Astrocyte (in vitro differentiated cells and primary cell): ENCODE results near the gene FRY. TPM values are rescaled to one million over a fixed set of nuclear protein-coding genes. Genes with fewer than 3 reads are reported as not detected.

Source experiments
- DNase-seq: peaks from one replicate; pipeline ENCODE4 v3.0.0-alpha.2; 2010; ENCODE audit warnings: low read depth
- FAIRE-seq: peaks from 2 replicates; lab custom pipeline; 2011; peaks lifted over from hg19 to GRCh38; lab: Jason Lieb, UNC
- H2AFZ ChIP-seq: 2 replicates; pipeline ENCODE4 v1.6.0; 2012; ENCODE audit warnings: low read depth, low read length, inconsistent platforms
- H3K27ac ChIP-seq: 2 replicates; pipeline ENCODE4 v1.5.1; 2011; ENCODE audit warnings: low read depth, low read length, inconsistent platforms
- H3K27me3 ChIP-seq: 2 replicates; pipeline ENCODE4 v1.6.0; 2011; ENCODE audit warnings: low read length, inconsistent platforms; ENCODE audit not compliant: insufficient read depth
- H3K36me3 ChIP-seq: 2 replicates; pipeline ENCODE4 v1.5.1; 2011; ENCODE audit warnings: low read length, inconsistent platforms; ENCODE audit not compliant: insufficient read depth
- H3K4me1 ChIP-seq: 2 replicates; pipeline ENCODE4 v1.5.1; 2011; ENCODE audit warnings: low read length, inconsistent platforms; ENCODE audit not compliant: insufficient read depth
- H3K4me2 ChIP-seq: 2 replicates; pipeline ENCODE4 v1.6.0; 2012; ENCODE audit warnings: low read length, inconsistent platforms
- H3K4me3 ChIP-seq: 2 replicates; pipeline ENCODE4 v1.5.1; 2011; ENCODE audit warnings: low read depth, mild to moderate bottlenecking, low read length, inconsistent platforms; ENCODE audit not compliant: insufficient read depth
- H3K79me2 ChIP-seq: 2 replicates; pipeline ENCODE4 v1.6.0; 2012; ENCODE audit warnings: mild to moderate bottlenecking, low read length, inconsistent platforms; ENCODE audit not compliant: insufficient read depth
- H3K9ac ChIP-seq: 2 replicates; pipeline ENCODE4 v1.6.0; 2012; ENCODE audit warnings: mild to moderate bottlenecking, low read length, inconsistent platforms
- H3K9me3 ChIP-seq: 2 replicates; pipeline ENCODE4 v1.5.1; 2012; ENCODE audit warnings: low read depth, mild to moderate bottlenecking, low read length, inconsistent platforms; ENCODE audit not compliant: insufficient read depth
- H4K20me1 ChIP-seq: 2 replicates; pipeline ENCODE4 v1.6.0; 2012; ENCODE audit warnings: low read length, inconsistent platforms; ENCODE audit not compliant: insufficient read depth
- H3K27ac Mint-ChIP-seq: one replicate; pipeline ENCODE4 v1.8.0; 2021; ENCODE audit warnings: mild to moderate bottlenecking, mixed read lengths; ENCODE audit not compliant: unreplicated experiment
- H3K27me3 Mint-ChIP-seq: one replicate; pipeline ENCODE4 v1.8.0; 2021; ENCODE audit warnings: low read depth, mixed read lengths; ENCODE audit not compliant: unreplicated experiment
- H3K36me3 Mint-ChIP-seq: one replicate; pipeline ENCODE4 v1.8.0; 2021; ENCODE audit warnings: low read depth, mixed read lengths; ENCODE audit not compliant: unreplicated experiment
- H3K4me1 Mint-ChIP-seq: one replicate; pipeline ENCODE4 v1.8.0; 2021; ENCODE audit warnings: low read depth, mixed read lengths; ENCODE audit not compliant: unreplicated experiment
- H3K4me3 Mint-ChIP-seq: one replicate; pipeline ENCODE4 v1.8.0; 2021; ENCODE audit warnings: mild to moderate bottlenecking, moderate library complexity, mixed read lengths; ENCODE audit not compliant: unreplicated experiment
- H3K9me3 Mint-ChIP-seq: one replicate; pipeline ENCODE4 v1.8.0; 2021; ENCODE audit warnings: mild to moderate bottlenecking, mixed read lengths; ENCODE audit not compliant: unreplicated experiment
- CTCF ChIP-seq: IDR thresholded peaks from 2 replicates; pipeline ENCODE4 v1.5.1; 2011; ENCODE audit warnings: low read depth, mild to moderate bottlenecking, inconsistent platforms, low read length, moderate library complexity; ENCODE audit not compliant: insufficient read depth
- EZH2 ChIP-seq: IDR thresholded peaks from 2 replicates; pipeline ENCODE4 v1.6.1; 2012; ENCODE audit warnings: mild to moderate bottlenecking, low read length, inconsistent platforms; ENCODE audit not compliant: insufficient read depth
- total RNA-seq: library from RNA; stranded (reverse); gene quantifications from 2 replicates; pipeline ENCODE4 v1.2.1, GENCODE V29; 2021

Gene FRY
- total RNA-seq, 1 donor from 2014 or later: 4.6 TPM

- Histone ChIP-seq H3K4me2 (no peak overlapping the region), H3K79me2 (no peaks in the 10 kb centered on the region), H3K9ac (no peak overlapping the region), H4K20me1 (no peaks in the 10 kb centered on the region), H2AFZ (no peak overlapping the region), H3K4me1 (no peaks in the 10 kb centered on the region), H3K9me3 (no peaks in the 10 kb centered on the region), H3K27me3 (no peaks in the 10 kb centered on the region), H3K36me3 (no peaks in the 10 kb centered on the region), H3K4me3 (no peak overlapping the region), H3K27ac (no peak overlapping the region)
- DNase-seq (peak; percentile 85), FAIRE-seq (no peak)
- Mint-ChIP-seq H3K27me3 (no peaks in the 10 kb centered on the region), H3K36me3 (no peaks in the 10 kb centered on the region), H3K4me1 (no peaks in the 10 kb centered on the region), H3K27ac (no peak overlapping the region), H3K9me3 (no peaks in the 10 kb centered on the region), H3K4me3 (no peak overlapping the region)
- TF ChIP-seq CTCF (no peak), EZH2 (no peak)
Observed at GRCh38 chr13:32150794-32151193, 119.2 kb downstream of the FRY start.

DNA sequence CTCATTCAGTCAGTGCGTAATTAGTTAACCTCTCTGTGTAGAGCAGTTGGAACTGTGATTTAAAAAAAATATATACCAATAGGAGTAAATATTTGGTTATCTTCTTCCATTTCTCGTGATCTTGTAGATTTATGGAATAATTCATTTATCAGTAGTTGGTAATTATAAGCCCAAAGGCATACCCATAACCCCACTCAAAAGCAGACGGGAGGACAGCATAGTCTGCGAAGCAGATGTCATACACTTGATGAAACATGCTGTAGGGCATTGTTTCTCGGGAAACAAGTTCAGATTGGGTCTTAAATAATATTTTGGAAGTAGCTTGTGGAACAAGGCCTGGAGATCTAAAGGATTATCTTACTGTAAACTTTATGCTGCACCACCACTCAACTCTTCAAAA lies 119.7 kb downstream of the FRY start:
- no peaks in the 10 kb centered on the region for H4K20me1 ChIP-seq
- FAIRE-seq (no peak), DNase-seq (no peak)
- H3K36me3 Mint-ChIP-seq: no peaks in the 10 kb centered on the region
- no peak overlapping the region for H3K27ac ChIP-seq
- H3K9me3 ChIP-seq: no peaks in the 10 kb centered on the region
- no peaks in the 10 kb centered on the region for H3K79me2 ChIP-seq
- no peaks in the 10 kb centered on the region for H3K36me3 ChIP-seq
- H3K4me3 Mint-ChIP-seq: no peak overlapping the region
- no peaks in the 10 kb centered on the region for H3K4me1 Mint-ChIP-seq
- no peaks in the 10 kb centered on the region for H3K4me1 ChIP-seq
- no peak overlapping the region for H3K27ac Mint-ChIP-seq
- no peak overlapping the region for H3K9ac ChIP-seq
- H2AFZ ChIP-seq: no peak overlapping the region
- no peak overlapping the region for H3K4me3 ChIP-seq
- H3K27me3 Mint-ChIP-seq: no peaks in the 10 kb centered on the region
- no peak for TF ChIP-seq EZH2
- TF ChIP-seq CTCF: no peak
- no peak overlapping the region for H3K4me2 ChIP-seq
- H3K27me3 ChIP-seq: no peaks in the 10 kb centered on the region
- H3K9me3 Mint-ChIP-seq: no peaks in the 10 kb centered on the region

DNA sequence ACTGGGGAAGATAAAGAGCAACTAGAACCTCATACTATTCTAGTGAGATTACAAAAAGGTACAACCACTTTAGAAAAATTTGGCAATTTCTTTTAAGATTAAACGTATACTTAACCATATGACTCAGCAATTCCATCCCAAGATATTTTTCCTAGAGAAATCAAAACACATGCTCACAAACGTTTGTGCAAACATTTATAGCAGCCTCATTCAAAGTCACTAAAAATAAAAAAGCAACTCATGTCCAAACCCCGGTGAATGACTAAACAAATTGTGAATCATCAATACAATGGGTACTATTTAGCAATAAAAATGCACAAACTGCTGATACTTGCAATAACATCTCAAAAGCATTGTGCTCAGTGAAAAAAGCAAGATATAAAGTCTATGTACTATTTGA lies 121.5 kb downstream of the FRY start:
- H3K27ac ChIP-seq: peak overlapping the region; percentile 1
- DNase-seq: peak; percentile 78

More for the DNA sequence above, 121.5 kb downstream of the FRY start:
- H3K79me2 ChIP-seq: no peaks in the 10 kb centered on the region
- no peak overlapping the region for H3K4me3 ChIP-seq
- Mint-ChIP-seq H3K36me3 (no peaks in the 10 kb centered on the region), H3K4me1 (no peaks in the 10 kb centered on the region), H3K27ac (no peak overlapping the region), H3K4me3 (no peak overlapping the region), H3K9me3 (no peaks in the 10 kb centered on the region), H3K27me3 (no peaks in the 10 kb centered on the region)
- H3K27me3 ChIP-seq: no peaks in the 10 kb centered on the region
- no peaks in the 10 kb centered on the region for H3K9me3 ChIP-seq
- no peak for TF ChIP-seq CTCF
- no peak for TF ChIP-seq EZH2
- H3K9ac ChIP-seq: no peak overlapping the region
- no peak overlapping the region for H2AFZ ChIP-seq
- no peaks in the 10 kb centered on the region for H3K4me1 ChIP-seq
- H4K20me1 ChIP-seq: no peaks in the 10 kb centered on the region
- H3K36me3 ChIP-seq: no peaks in the 10 kb centered on the region
- peak overlapping the region; percentile 12 for H3K4me2 ChIP-seq
- FAIRE-seq: peak; percentile 45
